Tibial nerve (tissue), 4 donors: ENCODE data around the gene C22orf42.

Experiments
- CTCF ChIP-seq, 5 experiments: fragments of 200-600 bp in 3 of 5; fragments of 450-650 bp in 2 of 5; sonication (generic) in 3 of 5; IDR thresholded peaks; one replicate each; pipeline ENCODE4 v1.5.1; 2016 to 2019; ENCODE audit warnings: antibody characterized with exemption in 5 of 5, mild to moderate bottlenecking in 3 of 5, moderate library complexity in 2 of 5
- EP300 ChIP-seq, 2 donors: sonication (generic); formaldehyde crosslinking; IDR thresholded peaks; one replicate each; pipeline ENCODE4 v1.6.1; 2017; ENCODE audit warnings: antibody characterized with exemption in 2 of 2, mild to moderate bottlenecking in 1 of 2

DNA sequence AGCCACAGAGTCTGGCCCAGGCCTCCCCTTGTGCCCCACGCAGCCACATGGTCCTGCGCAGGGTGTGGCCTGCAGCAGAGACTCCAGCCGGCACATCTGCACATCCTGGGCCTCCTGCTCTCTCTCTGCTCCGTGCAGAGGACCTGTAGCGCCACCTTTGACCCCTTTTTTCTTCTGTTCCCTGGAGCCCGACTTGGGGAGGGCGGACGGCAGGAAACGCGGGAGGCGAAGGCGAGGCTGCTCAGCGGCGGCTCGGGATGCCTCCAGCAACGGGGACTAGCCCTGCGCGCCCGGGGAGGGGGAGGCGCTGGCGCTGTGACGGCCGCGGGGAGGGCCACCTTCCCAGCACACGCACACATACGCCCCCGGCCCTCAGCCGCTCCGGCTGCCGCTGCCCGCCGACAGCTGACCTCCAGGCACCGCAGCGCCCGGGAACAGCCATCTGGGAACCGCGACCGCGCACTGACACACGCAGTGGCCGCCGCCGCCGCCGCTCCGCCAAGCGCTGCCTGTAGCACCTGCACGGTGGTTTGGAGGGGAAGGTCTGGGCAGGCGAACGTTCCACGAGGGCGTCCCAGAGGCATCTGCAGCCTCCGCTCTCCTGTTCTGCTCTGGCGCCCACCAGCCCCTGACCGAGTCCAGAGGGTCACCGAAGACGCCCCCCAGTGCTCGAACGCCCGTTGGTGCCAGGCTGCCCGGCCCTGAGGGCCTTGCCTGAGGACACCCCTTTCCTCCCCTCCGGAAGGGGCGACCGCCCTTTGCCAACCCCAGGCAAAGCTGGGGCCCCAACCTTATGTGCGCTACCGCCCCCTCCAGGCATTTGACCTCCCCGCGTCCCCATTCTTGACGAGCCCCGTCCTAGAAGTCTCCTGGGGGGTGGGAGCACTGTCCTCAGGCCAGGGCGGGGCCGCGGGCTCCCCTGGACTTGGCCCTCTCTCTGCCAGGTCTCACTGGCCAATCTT lies 16.9 kb upstream of the C22orf42 start:
- TF ChIP-seq CTCF (IDR thresholded peaks at IDR 0.05) (no peak), EP300 (IDR thresholded peaks at IDR 0.05) (no peak)
